Lower leg skin (tissue), 3 donors: ENCODE results near the gene APCDD1L.

Source experiments
- POLR2A ChIP-seq, 2 donors: fragments of 450-650 bp; IDR thresholded peaks; one replicate each; pipeline ENCODE4 v1.6.1; 2016 to 2017; ENCODE audit warnings: antibody characterized with exemption in 2 of 2, mild to moderate bottlenecking in 1 of 2, moderate library complexity in 1 of 2
- TF ChIP-seq, protein P1 (sequence below), 3 donors: fragments of 450-650 bp; IDR thresholded peaks; one replicate each; pipeline ENCODE4 v1.5.1; 2016; ENCODE audit warnings: antibody characterized with exemption in 3 of 3, mild to moderate bottlenecking in 3 of 3, moderate library complexity in 2 of 3

DNA sequence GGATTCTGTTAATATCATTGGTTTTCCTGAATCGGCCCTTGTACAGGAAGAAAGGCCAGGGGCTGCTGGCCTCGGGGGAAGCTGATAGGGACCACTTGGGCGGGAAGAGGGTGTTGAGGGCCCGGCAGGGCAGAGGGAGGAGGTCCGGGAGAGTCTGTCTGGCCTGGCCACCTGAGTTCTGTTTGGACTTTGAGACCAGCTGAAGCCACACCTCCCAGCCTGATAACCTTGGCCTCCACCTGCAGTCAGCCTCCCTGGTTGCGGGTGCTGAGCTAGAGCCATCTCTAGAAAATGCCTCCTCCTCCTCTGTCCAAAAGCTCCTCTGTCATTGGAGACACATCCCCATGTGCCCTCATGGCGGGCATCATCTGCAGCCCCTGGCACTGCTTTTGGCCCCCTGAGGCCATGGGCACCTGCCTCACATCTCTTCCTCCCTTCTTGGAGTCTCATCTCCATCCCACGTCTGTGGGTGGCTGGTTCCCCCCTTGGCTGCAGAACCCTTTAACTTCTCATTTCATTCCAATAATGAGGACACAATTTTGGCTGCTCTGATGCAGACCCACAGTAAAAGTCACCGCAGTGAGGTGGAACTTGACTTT lies 16.6 kb downstream of the APCDD1L start:
- TF ChIP-seq, protein P1, sequence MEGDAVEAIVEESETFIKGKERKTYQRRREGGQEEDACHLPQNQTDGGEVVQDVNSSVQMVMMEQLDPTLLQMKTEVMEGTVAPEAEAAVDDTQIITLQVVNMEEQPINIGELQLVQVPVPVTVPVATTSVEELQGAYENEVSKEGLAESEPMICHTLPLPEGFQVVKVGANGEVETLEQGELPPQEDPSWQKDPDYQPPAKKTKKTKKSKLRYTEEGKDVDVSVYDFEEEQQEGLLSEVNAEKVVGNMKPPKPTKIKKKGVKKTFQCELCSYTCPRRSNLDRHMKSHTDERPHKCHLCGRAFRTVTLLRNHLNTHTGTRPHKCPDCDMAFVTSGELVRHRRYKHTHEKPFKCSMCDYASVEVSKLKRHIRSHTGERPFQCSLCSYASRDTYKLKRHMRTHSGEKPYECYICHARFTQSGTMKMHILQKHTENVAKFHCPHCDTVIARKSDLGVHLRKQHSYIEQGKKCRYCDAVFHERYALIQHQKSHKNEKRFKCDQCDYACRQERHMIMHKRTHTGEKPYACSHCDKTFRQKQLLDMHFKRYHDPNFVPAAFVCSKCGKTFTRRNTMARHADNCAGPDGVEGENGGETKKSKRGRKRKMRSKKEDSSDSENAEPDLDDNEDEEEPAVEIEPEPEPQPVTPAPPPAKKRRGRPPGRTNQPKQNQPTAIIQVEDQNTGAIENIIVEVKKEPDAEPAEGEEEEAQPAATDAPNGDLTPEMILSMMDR (IDR thresholded peaks at IDR 0.05): no peak
- no peak for TF ChIP-seq POLR2A (IDR thresholded peaks at IDR 0.05)
